MM.1S (cell line): Measurements from ENCODE around the gene HPSE2.

Experiments used
- DNase-seq: peaks from one replicate; pipeline ENCODE4 v3.0.0-alpha.2; 2015
- H2AFZ ChIP-seq: fragments of 300-600 bp; sonication (generic); 2 replicates; pipeline ENCODE4 v1.6.0; 2016; ENCODE audit warnings: antibody characterized with exemption, low read length
- H3F3A ChIP-seq: fragments of 300-600 bp; sonication (generic); 2 replicates; pipeline ENCODE4 v1.6.1; 2016; ENCODE audit warnings: mild to moderate bottlenecking, antibody characterized with exemption, low read length, moderate library complexity, mixed read lengths; ENCODE audit not compliant: insufficient read depth
- H3K27ac ChIP-seq: fragments of 300-600 bp; sonication (generic); 2 replicates; pipeline ENCODE4 v1.5.1; 2016; ENCODE audit warnings: mild to moderate bottlenecking, low read length
- H3K27me3 ChIP-seq: fragments of 300-600 bp; sonication (generic); replicated peaks from 2 replicates; pipeline ENCODE4 v1.6.0; 2016; ENCODE audit warnings: low read length; ENCODE audit not compliant: insufficient read depth
- H3K36me3 ChIP-seq: fragments of 300-600 bp; sonication (generic); replicated peaks from 2 replicates; pipeline ENCODE4 v1.6.1; 2016; ENCODE audit warnings: mild to moderate bottlenecking, low read length, mixed read lengths; ENCODE audit not compliant: insufficient read depth
- H3K4me1 ChIP-seq: fragments of 300-600 bp; sonication (generic); 2 replicates; pipeline ENCODE4 v1.6.1; 2016; ENCODE audit warnings: low read length, mixed read lengths
- H3K4me2 ChIP-seq: fragments of 300-600 bp; sonication (generic); 2 replicates; pipeline ENCODE4 v1.6.0; 2016; ENCODE audit warnings: low read depth, low read length
- H3K4me3 ChIP-seq: fragments of 300-600 bp; sonication (generic); 2 replicates; pipeline ENCODE4 v1.5.1; 2016; ENCODE audit warnings: low read length, mixed read lengths
- H3K79me2 ChIP-seq: fragments of 300-600 bp; sonication (generic); 2 replicates; pipeline ENCODE4 v1.6.1; 2016; ENCODE audit warnings: mixed run types, low read length, mixed read lengths
- H3K9ac ChIP-seq: fragments of 300-600 bp; sonication (generic); 2 replicates; pipeline ENCODE4 v1.6.1; 2016; ENCODE audit warnings: low read length, mixed read lengths
- H3K9me2 ChIP-seq: fragments of 300-600 bp; sonication (generic); replicated peaks from 2 replicates; pipeline ENCODE4 v1.6.1; 2016; ENCODE audit warnings: mild to moderate bottlenecking, low read length, mixed read lengths; ENCODE audit not compliant: insufficient read depth
- H3K9me3 ChIP-seq: fragments of 300-600 bp; sonication (generic); replicated peaks from 2 replicates; pipeline ENCODE4 v1.6.1; 2016; ENCODE audit warnings: mild to moderate bottlenecking, low read length, mixed read lengths; ENCODE audit not compliant: insufficient read depth
- H4K20me1 ChIP-seq: fragments of 300-600 bp; sonication (generic); 2 replicates; pipeline ENCODE4 v1.6.1; 2016; ENCODE audit warnings: mild to moderate bottlenecking, low read length, moderate library complexity, mixed read lengths; ENCODE audit not compliant: insufficient read depth
- EZH2 ChIP-seq: fragments of 300-600 bp; sonication (generic); optimal IDR thresholded peaks from 2 replicates; pipeline ENCODE3; 2017; ENCODE audit warnings: low read depth, mild to moderate bottlenecking, antibody characterized with exemption, low read length, mixed read lengths
- EZH2phosphoT487 ChIP-seq: fragments of 300-600 bp; sonication (generic); IDR thresholded peaks from 2 replicates; pipeline ENCODE4 v1.6.1; 2018; ENCODE audit warnings: antibody characterized with exemption, low read length
- TF ChIP-seq, protein P1 (sequence below): fragments of 300-600 bp; sonication (generic); IDR thresholded peaks from 2 replicates; pipeline ENCODE4 v1.5.1; 2016; ENCODE audit warnings: antibody characterized with exemption, low read length, mixed read lengths

Gene HPSE2

DNA sequence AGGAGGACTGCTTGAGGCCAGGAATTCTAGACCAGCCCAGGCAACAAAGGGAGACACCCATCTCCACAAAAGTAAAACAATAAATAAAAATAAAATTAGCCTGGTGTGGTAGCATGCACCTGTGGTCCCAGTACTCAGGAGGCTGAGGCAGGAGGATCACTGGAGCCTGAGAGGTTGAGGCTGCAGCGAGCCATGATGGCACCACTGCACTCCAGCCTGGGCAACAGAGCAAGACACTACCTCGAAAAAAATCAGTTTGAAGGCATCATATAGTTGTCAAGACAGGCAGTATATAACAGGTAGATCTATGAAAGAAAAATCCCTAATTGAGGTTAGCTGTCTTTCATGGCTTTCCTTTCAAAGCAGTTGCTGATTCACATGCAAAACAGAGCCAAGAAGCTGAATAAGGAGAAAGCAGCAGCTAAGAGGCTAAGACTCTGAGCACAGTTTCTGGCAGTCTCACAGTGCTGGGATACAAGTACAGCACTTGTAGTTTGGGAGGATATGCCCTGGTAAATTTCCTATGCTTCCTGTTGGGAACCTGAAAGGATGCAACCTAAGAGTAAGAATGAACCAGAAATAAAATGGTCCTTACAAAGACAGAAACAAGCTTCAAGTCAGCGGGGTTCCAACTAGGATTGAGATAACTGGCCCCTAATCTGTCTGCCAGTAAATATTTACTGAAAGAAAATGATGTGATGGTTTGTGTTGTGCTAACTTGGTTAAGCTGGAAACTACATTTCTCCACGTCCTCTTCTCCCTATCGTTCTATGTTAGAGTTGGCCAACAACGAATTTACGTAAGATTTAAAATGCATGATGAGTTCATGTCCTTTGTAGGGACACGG lies 420.4 kb downstream of the HPSE2 start:
- Histone ChIP-seq H4K20me1 (no peaks in the 10 kb centered on the region), H2AFZ (no peak overlapping the region), H3K9ac (no peak overlapping the region), H3F3A (no peaks in the 10 kb centered on the region), H3K4me3 (no peak overlapping the region), H3K9me3 (no peaks in the 10 kb centered on the region), H3K4me2 (no peak overlapping the region), H3K36me3 (no peaks in the 10 kb centered on the region), H3K27ac (no peak overlapping the region), H3K4me1 (no peaks in the 10 kb centered on the region), H3K9me2 (no peaks in the 10 kb centered on the region), H3K27me3 (no peaks in the 10 kb centered on the region), H3K79me2 (no peaks in the 10 kb centered on the region)
- TF ChIP-seq, protein P1, sequence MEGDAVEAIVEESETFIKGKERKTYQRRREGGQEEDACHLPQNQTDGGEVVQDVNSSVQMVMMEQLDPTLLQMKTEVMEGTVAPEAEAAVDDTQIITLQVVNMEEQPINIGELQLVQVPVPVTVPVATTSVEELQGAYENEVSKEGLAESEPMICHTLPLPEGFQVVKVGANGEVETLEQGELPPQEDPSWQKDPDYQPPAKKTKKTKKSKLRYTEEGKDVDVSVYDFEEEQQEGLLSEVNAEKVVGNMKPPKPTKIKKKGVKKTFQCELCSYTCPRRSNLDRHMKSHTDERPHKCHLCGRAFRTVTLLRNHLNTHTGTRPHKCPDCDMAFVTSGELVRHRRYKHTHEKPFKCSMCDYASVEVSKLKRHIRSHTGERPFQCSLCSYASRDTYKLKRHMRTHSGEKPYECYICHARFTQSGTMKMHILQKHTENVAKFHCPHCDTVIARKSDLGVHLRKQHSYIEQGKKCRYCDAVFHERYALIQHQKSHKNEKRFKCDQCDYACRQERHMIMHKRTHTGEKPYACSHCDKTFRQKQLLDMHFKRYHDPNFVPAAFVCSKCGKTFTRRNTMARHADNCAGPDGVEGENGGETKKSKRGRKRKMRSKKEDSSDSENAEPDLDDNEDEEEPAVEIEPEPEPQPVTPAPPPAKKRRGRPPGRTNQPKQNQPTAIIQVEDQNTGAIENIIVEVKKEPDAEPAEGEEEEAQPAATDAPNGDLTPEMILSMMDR = no peak
- no peak for TF ChIP-seq EZH2
- TF ChIP-seq EZH2phosphoT487 = no peak
- DNase-seq = no peak

DNA sequence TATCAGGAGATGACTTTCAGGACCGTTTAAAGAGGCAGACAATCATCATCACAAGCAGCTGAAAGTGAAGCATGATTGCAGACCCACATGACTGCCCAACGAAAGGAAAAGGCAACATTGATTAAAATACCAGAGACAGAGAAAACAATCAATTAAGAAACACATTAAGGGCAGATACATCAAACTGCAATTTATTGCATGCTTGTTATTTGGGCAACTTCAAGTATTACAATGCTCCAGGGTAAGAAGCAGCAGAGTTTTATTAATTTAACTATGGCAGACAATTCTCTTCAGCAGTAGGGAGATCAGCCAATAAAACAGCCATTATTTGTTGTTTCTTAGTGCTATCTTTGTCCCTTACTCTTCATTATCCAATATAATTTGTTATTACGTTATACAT lies 421.2 kb downstream of the HPSE2 start:
- DNase-seq = no peak
- Histone ChIP-seq H3K9me2 (no peaks in the 10 kb centered on the region), H3K4me3 (no peak overlapping the region), H3K9me3 (no peaks in the 10 kb centered on the region), H3K27me3 (no peaks in the 10 kb centered on the region), H3K9ac (no peak overlapping the region), H2AFZ (no peak overlapping the region), H3K79me2 (no peaks in the 10 kb centered on the region), H3F3A (no peaks in the 10 kb centered on the region), H4K20me1 (no peaks in the 10 kb centered on the region), H3K4me1 (no peaks in the 10 kb centered on the region), H3K27ac (no peak overlapping the region), H3K36me3 (no peaks in the 10 kb centered on the region), H3K4me2 (no peak overlapping the region)
- TF ChIP-seq, protein P1 = no peak
- no peak for TF ChIP-seq EZH2

DNA sequence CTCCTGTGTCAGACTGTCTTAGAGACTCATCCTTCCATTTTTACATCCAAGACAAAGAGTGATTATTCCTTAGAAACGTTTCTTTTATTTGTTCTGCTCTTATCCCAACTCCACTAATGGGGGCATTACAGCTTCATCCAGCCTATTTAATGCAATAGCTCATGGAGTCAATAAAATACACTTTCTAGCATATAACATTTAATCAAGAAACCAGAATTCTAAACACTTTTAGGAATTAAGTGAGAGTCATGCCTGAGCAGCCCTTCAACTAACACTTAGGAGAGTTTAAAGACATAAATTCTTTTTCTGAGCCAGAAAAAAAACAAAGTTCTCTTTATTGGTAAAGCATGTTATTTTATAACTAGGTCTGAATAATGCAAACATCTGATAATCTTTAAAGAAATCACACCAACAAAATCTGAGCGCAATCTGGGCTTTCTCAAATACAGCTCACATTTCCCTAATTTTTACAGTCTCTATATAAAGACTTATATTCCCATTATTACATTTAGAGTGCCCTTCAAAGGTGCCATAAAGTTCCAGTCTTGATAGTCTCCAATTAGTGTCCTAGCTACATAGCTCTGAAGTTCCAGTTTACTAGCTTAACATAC lies 427.3 kb downstream of the HPSE2 start:
- no peaks in the 10 kb centered on the region for H3K4me1 ChIP-seq
- H2AFZ ChIP-seq = no peak overlapping the region
- no peak overlapping the region for H3K4me2 ChIP-seq
- no peaks in the 10 kb centered on the region for H3K27me3 ChIP-seq
- no peak overlapping the region for H3K9ac ChIP-seq
- TF ChIP-seq EZH2 = no peak
- TF ChIP-seq, protein P1 = no peak
- TF ChIP-seq EZH2phosphoT487 = no peak
- no peaks in the 10 kb centered on the region for H3K9me2 ChIP-seq
- H3K4me3 ChIP-seq = no peak overlapping the region
- H3K9me3 ChIP-seq = no peaks in the 10 kb centered on the region
- H3F3A ChIP-seq = no peaks in the 10 kb centered on the region
- H4K20me1 ChIP-seq = no peaks in the 10 kb centered on the region
- H3K27ac ChIP-seq = no peak overlapping the region
- DNase-seq = no peak
- H3K36me3 ChIP-seq = no peaks in the 10 kb centered on the region
- H3K79me2 ChIP-seq = no peaks in the 10 kb centered on the region
